Hypothalamus (tissue), 51 donors: Measurements from ENCODE around the gene PES1.
"Not testable (repeated sequence)": the region's sequence is repeated elsewhere in the genome, so short reads cannot be mapped to it uniquely, and the experiment has no call there.

Experiments used
- DNase-seq, 51 donors: peaks; one replicate each; lab custom pipeline; 2025; lab: John Stamatoyannopoulos, UW

The PES1 gene

DNA sequence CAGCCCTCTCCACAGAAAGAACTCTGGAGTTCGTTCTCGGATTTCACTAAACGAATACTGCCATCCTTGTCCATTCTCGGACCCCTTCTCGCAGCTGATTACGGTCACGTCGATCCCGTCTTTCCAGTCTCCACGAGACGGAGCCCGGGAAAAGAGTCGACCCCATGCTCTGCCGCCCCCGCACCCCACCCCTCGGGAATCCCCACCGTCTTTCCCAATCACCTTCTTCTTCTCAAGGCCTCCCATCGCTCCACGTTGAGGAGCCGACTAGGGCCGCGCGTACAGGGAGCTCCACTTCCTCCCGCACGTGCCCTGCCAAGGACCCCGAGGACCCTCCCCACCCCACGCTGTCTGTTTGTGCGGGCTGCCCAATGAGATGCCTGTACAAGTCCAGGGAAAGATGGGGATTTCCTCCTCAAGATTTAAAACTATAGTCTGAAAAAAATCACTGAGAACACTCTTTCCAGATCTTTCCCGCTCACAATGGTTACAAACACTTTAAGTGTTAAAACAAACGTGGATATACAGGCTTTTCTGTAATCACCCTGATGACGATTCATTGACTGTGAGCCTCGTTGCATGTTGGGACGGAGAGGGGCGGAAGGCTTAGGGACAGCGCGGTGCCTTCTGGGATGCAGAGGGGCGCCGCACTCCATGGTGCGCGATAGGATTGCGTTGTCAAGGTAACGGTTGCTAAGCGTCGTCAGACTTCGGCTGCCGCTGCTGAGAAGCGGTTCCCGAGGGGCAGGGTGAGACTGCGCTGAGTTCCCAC, at the start of gene PES1:
TSS of gene PES1 (minus strand) at position 323 of the 772 bp plus-strand sequence. CDS start at position 246, 77 bp downstream.
- peak; percentile 40 to 99 (median 88) for DNase-seq

DNA sequence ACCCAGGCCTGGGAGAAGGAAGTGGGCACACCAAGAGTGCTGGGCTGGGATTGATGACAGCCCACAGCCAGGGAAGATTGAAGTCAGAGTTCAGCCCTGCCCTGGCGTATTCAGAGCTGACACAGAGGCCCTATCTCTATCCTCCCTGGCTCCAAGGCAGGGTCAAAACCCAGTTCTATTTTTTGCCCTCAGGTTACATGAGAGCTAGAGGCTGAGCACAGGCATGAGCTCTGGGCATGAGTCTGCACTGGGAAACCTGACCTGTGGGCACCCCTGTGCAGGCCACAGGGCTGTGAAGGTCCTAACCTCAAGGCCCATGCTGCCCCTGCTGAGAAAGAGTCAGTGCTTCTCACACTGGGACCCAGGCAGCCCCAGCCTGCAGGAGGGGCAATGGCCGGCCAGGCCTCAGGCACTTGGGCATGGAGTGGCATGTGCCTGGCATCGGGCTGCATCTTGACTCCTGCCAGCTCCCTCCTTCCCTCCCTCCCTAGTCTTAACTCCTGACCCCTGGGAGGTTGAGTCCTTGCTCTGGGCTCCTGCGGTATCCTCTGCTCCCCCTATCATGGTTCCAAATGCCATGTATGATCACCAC, 49.2 kb upstream of the PES1 start:
- DNase-seq, result no peak

DNA sequence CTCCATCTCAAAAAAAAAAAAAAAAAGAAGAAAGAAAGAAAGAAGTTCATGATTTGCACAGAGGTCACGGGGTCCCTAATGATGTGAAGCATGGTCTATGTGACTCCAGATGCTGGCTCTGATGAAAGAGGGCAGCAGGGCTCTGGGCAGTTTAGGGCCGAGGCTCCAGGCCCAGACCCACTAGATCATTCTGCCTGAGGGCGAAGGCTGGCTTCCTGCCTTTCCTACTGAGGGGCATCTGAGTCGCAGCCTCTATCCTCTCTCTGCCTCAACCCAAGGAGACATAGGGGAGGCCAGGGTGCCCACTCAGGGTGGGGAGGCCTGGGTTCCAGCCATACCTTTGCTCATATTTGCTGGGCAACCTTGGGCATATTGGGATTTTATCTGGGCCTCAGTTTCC, 48.7 kb upstream of the PES1 start:
- no peak for DNase-seq

DNA sequence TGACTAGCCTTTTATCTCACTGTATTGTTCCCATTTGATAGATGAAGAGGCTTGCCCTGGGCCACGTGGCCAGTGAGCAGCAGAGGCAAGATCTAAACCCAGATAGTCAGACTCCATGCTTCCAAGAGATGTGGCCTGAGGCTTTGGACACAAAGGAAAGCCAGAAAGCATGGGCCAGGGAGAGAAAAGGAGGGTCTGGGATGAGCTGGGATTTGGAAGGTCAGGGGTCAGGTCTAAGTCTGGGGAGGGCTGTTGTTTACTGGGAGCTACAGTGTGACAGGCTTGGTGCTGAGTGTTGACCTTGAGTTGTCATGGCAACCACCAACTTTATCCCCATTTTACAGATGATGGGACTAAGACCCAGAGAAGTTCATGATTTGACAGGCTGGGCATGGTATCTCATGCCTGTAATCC, 46.0 kb upstream of the PES1 start:
- no peak for DNase-seq

DNA sequence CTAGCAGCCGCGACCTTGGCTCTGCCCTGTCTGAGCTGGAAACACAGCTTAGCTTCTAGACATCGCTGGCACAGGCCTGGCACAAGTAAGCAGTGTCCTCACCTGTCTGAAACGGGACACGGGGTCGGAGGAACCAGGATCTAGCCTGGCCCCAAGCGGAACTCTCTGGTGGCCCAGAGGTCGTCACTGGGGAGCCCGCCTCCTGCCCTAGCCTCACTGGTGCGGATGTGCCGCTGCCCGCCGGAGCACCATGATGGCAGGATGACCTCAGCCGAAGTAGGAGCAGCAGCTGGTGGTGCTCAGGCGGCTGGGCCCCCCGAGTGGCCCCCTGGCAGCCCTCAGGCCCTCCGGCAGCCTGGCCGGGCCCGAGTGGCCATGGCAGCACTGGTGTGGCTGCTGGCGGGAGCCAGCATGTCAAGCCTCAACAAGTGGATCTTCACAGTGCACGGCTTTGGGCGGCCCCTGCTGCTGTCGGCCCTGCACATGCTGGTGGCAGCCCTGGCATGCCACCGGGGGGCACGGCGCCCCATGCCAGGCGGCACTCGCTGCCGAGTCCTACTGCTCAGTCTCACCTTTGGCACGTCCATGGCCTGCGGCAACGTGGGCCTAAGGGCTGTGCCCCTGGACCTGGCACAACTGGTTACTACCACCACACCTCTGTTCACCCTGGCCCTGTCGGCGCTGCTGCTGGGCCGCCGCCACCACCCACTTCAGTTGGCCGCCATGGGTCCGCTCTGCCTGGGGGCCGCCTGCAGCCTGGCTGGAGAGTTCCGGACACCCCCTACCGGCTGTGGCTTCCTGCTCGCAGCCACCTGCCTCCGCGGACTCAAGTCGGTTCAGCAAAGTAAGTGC, 44.7 kb upstream of the PES1 start:
- peak in 26 of 51 donors; percentile 15 to 60 (median 44) for DNase-seq

DNA sequence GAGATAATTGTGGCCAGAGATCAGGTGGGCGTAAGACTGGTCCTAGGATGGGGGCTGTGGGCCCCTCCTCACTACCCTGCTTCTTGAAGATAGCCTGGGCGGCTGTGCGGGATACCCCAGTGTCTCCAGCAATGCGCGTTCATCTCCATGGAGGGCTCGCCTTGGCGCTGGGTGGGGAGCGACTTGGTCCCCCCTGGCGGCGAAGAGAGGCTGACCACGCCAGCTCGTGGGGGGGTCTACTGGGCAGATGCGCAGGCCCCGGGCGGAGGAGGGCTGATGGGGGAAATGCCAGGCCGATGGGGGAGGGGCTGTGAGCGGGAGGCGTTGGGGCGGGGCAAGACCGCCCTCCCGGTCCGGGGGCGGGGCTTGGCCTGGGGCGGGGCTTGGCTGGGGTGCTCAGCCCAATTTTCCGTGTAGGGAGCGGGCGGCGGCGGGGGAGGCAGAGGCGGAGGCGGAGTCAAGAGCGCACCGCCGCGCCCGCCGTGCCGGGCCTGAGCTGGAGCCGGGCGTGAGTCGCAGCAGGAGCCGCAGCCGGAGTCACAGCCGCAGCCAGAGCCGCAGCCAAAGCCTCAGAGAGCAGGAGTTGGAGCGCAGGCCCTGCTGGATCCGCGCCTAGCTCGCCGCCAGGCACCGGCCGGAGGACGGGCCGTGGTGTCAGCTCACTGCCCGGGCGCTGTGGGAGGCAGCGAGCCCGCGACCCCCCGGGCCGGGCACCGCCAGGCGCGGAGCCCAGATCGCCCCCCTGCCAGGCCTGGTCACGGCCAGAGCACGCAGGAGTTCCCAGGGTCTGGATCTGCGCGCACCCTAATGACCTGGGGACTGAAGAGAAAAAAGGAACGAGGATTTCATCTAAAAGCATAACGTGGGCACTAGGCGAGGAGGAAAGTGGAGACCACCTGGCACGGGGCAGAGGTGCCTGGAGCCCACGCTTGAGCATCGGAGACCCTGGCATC, 43.8 kb upstream of the PES1 start, which contains the start of gene SLC35E4:
TSS of gene SLC35E4 (plus strand) at position 509 of the 953 bp plus-strand sequence. CDS start 670 bp downstream, outside the sequence.
- DNase-seq, result peak; percentile 52 to 98 (median 93)

DNA sequence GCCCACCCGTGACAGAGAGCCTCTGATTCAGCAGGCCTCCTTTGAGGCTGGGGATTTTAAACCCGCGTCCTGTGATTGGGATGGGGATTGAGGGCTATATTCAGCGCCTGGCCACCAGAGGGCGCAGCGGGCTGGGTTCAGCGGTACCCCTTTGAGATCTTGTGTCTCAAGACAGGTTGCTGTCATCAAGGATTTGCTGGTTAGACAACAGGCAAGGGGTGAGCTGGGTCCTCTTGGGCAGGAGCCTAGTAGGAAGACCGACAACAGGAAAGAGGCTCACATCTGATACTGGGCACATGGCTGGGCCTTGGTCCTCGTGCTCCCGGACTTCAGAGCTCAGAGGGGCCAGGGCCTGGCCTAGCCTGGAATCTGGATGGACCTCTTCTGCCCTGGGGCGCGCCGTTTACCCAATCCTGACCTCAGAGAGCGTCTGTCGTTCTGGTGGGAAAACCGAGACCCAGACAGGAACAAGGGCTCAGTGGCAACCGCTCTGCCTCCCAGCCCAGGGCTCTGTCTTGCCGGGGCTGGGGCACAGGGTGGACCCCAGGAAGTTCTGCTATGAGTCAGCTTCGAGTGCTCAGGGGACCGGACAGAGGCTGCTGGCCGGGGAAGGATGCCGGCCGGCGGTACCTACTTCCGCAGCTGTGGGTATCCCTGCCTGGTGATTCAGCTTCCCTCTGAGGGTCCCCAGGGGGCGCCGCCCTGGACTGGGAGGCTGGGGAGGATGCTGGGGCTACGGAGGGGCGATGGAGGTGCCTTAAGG, 42.9 kb upstream of the PES1 start:
- DNase-seq, result peak; percentile 39 to 92 (median 80)

DNA sequence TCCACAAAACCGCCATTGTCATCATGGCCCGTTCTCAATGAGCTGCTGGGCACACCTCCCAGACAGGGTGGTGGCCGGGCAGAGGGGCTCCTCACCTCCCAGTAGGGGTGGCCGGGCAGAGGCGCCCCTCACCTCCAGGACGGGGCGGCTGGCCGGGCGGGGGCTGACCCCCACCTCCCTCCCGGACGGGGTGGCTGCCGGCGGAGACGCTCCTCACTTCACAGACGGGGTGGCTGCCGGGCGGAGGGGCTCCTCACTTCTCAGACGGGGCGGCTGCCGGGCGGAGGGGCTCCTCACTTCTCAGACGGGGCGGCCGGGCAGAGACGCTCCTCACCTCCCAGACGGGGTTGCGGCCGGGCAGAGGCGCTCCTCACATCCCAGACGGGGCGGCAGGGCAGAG, 39.8 kb upstream of the PES1 start:
- not testable (repeated sequence) for DNase-seq

DNA sequence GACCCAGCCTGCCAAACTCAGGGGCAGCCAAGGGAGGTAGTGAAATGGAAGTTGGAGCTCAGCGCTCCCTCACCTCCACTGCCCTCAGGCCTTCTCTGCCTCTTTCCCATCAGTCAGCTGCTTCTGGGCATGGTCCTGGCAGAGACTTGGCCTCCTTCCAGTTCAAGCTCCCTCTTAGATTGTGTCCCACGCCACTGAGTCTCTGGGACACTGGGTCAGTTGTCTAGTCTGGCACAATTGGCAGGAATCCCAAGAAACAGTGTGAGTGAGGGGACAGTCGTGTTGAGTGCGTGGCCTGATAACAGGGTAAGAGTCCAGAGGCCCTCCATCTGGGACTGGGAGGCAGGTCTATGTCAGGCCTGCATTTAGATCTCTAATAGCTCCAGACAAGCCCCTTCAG, 36.8 kb upstream of the PES1 start:
- peak in 22 of 51 donors; percentile 9 to 65 (median 32) for DNase-seq

DNA sequence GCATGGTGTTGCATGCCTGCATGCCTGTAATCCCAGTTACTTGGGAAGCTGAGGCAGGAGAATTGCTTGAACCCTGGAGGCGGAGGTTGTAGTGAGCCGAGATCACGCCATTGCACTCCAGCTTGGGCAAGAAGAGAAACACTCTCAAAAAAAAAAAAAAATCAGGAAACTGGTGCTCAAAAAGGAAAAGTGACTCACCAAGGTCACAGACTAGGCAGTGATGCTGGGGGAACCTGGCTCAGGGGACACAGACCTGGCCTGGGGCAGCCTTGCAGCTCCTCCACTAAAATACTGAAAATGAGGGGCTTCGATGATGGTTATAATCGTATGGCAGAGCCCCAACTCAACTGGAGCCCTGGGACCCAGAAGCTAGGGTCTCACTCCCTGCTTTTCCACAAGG, 35.8 kb upstream of the PES1 start:
- no peak for DNase-seq

DNA sequence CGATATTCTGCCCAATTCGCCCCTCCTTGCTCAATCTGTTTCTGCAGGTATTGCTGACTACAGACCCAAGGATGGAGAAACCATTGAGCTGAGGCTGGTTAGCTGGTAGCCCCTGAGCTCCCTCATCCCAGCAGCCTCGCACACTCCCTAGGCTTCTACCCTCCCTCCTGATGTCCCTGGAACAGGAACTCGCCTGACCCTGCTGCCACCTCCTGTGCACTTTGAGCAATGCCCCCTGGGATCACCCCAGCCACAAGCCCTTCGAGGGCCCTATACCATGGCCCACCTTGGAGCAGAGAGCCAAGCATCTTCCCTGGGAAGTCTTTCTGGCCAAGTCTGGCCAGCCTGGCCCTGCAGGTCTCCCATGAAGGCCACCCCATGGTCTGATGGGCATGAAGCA, 34.7 kb upstream of the PES1 start:
- no peak for DNase-seq

DNA sequence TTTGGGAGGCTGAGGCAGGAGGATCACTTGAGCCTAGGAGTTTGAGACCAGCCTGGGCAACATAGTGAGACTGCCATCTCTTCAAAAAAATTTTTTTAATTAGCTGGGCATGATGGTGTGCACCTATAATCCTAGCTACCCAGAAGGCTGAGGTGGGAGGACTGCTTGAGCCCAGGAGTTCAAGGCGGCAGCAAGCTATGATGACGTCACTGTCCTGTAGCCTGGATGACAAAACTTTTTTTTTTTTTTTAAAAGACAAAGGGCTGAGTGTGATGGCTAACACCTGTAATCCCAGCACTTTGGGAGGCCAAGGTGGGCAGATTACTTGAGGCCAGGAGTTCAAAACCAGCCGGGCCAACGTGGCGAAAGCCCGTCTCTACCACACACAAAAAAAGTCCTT, 28.2 kb upstream of the PES1 start:
- not testable (repeated sequence) for DNase-seq

DNA sequence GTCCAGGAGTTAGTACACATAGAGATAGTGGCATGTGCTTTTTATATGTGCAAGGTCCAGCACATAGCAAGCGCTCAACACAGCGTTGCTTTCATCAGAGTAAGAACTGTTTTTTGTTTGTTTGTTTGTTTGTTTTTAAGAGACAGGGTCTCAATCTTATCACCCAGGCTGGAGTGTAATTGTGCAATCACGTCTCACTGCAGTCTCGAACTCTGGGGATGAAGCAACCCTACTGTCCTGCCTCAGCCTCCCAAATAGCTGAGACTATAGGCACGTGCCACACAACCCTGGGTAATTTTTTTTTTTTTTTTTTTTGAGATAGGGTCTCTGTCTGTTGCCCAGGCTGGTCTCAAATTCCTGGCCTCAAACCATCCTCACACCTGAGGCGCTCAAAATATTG, 26.1 kb upstream of the PES1 start:
- no peak for DNase-seq

DNA sequence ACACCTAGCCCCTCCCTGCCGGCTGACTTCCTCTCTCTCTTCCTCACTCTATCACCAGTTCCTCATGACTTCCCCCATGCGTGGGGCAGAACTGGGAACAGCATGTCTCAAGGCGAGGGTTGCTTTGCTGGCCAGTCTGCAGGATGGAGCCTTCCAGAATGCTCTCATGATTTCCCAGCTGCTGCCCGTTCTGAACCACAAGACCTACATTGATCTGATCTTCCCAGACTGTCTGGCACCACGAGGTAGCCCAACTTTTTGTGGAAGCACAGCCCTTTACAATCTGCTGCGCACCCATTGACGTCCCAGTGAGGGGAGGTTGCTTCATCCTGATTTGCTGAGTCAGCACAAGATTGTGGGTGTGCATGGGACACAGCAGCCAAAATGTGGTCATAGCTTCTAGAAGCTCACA, 23.8 kb upstream of the PES1 start:
- DNase-seq, result no peak

DNA sequence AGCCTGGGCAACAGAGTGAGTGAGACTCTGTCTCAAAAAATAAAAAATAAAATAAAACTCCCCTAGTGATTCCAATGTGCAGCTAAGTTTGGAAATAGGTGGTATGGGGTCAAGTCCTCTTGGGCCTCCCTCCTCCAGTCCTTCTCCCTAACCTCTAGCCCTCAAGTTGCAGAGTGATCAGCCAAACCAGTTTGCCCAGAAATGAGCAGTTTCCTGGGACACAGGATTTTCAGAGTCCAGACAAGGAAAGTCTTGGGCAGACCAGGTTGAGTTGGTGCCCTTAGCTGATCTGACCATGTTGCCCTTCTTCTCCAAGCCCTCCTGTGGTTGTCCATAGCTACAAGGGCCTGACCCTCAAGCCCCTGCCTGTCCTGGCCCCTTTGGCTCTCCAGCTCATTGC, 23.2 kb upstream of the PES1 start:
- DNase-seq, result no peak

DNA sequence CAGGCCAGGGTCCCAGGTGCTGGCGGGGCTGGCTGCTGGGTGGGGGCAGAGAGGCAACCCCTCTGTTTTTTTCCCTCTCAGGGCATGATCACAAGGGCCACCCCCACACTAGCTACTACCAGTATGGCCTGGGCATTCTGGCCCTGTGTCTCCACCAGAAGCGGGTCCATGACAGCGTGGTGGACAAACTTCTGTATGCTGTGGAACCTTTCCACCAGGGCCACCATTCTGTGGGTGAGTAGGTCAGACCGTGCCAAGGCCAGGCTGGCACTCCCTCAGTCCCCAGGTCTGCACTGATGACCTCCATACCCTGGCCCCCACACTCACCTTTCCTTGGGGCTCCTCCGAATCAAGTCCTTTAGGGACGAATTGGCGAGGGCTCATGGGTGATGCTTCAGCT, 22.6 kb upstream of the PES1 start:
- no peak for DNase-seq

DNA sequence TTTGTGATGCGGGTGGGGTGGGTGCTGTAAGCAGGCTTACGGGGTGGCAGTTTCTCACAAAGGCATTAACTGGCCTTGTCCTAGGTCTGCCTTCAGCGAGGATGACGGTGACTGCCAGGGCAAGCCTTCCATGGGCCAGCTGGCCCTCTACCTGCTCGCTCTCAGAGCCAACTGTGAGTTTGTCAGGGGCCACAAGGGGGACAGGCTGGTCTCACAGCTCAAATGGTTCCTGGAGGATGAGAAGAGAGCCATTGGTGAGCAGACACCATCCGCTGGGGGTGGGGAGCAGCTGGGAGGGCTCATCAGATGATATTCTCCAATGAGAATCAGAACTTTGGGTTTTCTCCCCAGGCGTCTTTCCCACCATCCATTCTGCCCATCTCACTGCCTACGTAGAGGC, 21.1 kb upstream of the PES1 start:
- no peak for DNase-seq

DNA sequence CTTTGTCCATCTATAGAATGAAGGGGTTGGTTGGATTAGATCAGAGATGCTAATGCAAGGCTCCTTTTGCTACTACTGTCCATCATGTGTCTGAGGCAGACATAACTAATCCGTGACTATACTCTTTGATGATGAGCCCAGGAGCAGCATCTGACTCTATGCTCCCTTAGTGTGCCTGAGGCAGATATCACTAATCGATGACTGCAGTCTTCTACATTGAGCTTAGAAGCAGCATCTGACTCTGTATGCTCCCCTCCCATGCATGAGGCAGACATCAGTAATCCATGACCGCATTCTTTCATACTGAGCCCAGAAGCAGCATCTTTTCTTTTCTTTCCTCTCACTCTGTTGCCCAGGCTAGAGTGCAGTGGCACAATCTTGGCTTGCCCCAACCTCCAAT, 19.5 kb upstream of the PES1 start:
- DNase-seq, result no peak

DNA sequence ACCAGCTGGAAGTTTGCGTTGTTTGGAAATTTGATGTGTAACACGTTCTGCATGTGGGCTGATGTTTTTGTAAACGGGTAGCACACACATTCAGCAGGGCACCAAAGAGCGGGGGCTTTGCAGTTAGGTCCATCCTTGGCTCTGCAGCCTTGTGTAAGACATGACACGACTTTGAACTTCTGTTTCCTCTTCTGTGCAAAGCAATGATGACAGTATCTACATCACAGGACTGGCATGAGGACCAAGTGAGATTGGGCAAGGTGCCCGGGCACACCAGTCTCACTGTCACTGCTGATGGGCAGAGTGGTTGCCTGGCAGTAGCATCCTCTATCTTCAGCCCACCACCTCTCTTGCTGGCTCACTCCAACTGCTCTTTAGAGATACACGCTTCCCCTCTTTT, 18.6 kb upstream of the PES1 start:
- DNase-seq, result peak in 5 of 51 donors; percentile 2 to 74 (median 19)
